Gastroesophageal sphincter (tissue), 3 donors: ENCODE measurements around the gene COL25A1.

Source experiments
- POLR2A ChIP-seq, 2 donors: fragments of 450-650 bp; IDR thresholded peaks; one replicate each; pipeline ENCODE4 v1.6.1; 2017; ENCODE audit warnings: antibody characterized with exemption in 2 of 2, mild to moderate bottlenecking in 2 of 2, moderate library complexity in 1 of 2
- POLR2AphosphoS5 ChIP-seq: sonication (generic); formaldehyde crosslinking; IDR thresholded peaks from one replicate; pipeline ENCODE4 v1.6.1; 2017; ENCODE audit warnings: antibody characterized with exemption
- TF ChIP-seq, protein P1 (sequence below), 4 experiments: fragments of 200-600 bp in 2 of 4; fragments of 450-650 bp in 2 of 4; sonication (generic) in 1 of 4; IDR thresholded peaks; one replicate each; pipeline ENCODE4 v1.5.1; 2017 to 2019; ENCODE audit warnings: antibody characterized with exemption in 4 of 4, mild to moderate bottlenecking in 2 of 4, moderate library complexity in 2 of 4

- TF ChIP-seq, protein P1, sequence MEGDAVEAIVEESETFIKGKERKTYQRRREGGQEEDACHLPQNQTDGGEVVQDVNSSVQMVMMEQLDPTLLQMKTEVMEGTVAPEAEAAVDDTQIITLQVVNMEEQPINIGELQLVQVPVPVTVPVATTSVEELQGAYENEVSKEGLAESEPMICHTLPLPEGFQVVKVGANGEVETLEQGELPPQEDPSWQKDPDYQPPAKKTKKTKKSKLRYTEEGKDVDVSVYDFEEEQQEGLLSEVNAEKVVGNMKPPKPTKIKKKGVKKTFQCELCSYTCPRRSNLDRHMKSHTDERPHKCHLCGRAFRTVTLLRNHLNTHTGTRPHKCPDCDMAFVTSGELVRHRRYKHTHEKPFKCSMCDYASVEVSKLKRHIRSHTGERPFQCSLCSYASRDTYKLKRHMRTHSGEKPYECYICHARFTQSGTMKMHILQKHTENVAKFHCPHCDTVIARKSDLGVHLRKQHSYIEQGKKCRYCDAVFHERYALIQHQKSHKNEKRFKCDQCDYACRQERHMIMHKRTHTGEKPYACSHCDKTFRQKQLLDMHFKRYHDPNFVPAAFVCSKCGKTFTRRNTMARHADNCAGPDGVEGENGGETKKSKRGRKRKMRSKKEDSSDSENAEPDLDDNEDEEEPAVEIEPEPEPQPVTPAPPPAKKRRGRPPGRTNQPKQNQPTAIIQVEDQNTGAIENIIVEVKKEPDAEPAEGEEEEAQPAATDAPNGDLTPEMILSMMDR (IDR thresholded peaks at IDR 0.05), result no peak
- no peak for TF ChIP-seq POLR2AphosphoS5
- TF ChIP-seq POLR2A (IDR thresholded peaks at IDR 0.05), result no peak
These were observed 481.0 kb downstream of the COL25A1 start for GRCh38 chr4:108821351-108821930.
